GM23338 (cell line): Measurements from ENCODE around the gene LRRC37A2. TPM values are rescaled to one million over a fixed set of nuclear protein-coding genes. Genes with fewer than 3 reads are reported as not detected.
"Not testable (repeated sequence)": the region's sequence is repeated elsewhere in the genome, so short reads cannot be mapped to it uniquely, and the experiment has no call there.

ENCODE experiments used
- ATAC-seq: fragments of 200-7000 bp; cut with Tn5 transposase; 3 replicates; pipeline ENCODE4 v1.9.1; 2020
- DNase-seq: peaks from one replicate; pipeline ENCODE4 v3.0.0-alpha.2; 2015; ENCODE audit warnings: low spot score
- H2AFZ ChIP-seq: fragments of 200-600 bp; sonication (generic); 2 replicates; pipeline ENCODE4 v1.8.0; 2016; ENCODE audit warnings: antibody characterized with exemption, mild to moderate bottlenecking, moderate library complexity
- H3F3A ChIP-seq: fragments of 200-600 bp; sonication (generic); replicated peaks from 2 replicates; pipeline ENCODE4 v1.8.0; 2017; ENCODE audit warnings: antibody characterized with exemption, mixed run types, low read depth
- H3K27ac ChIP-seq: fragments of 200-600 bp; sonication (generic); 2 replicates; pipeline ENCODE4 v1.6.1; 2016; ENCODE audit warnings: low read depth
- H3K27me3 ChIP-seq: fragments of 200-600 bp; sonication (generic); 2 replicates; pipeline ENCODE4 v1.8.0; 2016; ENCODE audit warnings: mild to moderate bottlenecking, mixed run types, moderate library complexity; ENCODE audit not compliant: insufficient read depth
- H3K36me3 ChIP-seq: fragments of 200-600 bp; sonication (generic); 2 replicates; pipeline ENCODE4 v1.8.0; 2016; ENCODE audit warnings: mild to moderate bottlenecking; ENCODE audit not compliant: insufficient read depth
- H3K4me1 ChIP-seq: fragments of 200-600 bp; sonication (generic); 2 replicates; pipeline ENCODE4 v1.8.0; 2016; ENCODE audit warnings: mild to moderate bottlenecking, moderate library complexity; ENCODE audit not compliant: insufficient read depth
- H3K4me2 ChIP-seq: fragments of 200-600 bp; sonication (generic); 2 replicates; pipeline ENCODE4 v1.7.1; 2017; ENCODE audit warnings: mixed run types
- H3K4me3 ChIP-seq: fragments of 200-600 bp; sonication (generic); 2 replicates; pipeline ENCODE4 v1.6.1; 2016; ENCODE audit warnings: mixed run types
- H3K79me2 ChIP-seq: fragments of 200-600 bp; sonication (generic); replicated peaks from 2 replicates; pipeline ENCODE4 v1.8.0; 2017; ENCODE audit warnings: mild to moderate bottlenecking; ENCODE audit not compliant: insufficient read depth
- H3K9me2 ChIP-seq: fragments of 200-600 bp; sonication (generic); 2 replicates; pipeline ENCODE4 v1.8.0; 2017; ENCODE audit not compliant: insufficient read depth
- H4K20me1 ChIP-seq: fragments of 200-600 bp; sonication (generic); replicated peaks from 2 replicates; pipeline ENCODE4 v1.8.0; 2017; ENCODE audit warnings: mild to moderate bottlenecking; ENCODE audit not compliant: insufficient read depth
- H3K27ac Mint-ChIP-seq: 2 replicates; pipeline ENCODE4 v1.8.0; 2020; ENCODE audit warnings: inconsistent platforms, mild to moderate bottlenecking, moderate library complexity, mixed read lengths
- H3K27me3 Mint-ChIP-seq: 3 replicates; pipeline ENCODE4 v1.8.0; 2022; ENCODE audit warnings: low read depth, mild to moderate bottlenecking, moderate library complexity, mixed read lengths, inconsistent platforms; ENCODE audit not compliant: insufficient read depth, poor library complexity
- H3K36me3 Mint-ChIP-seq: 3 replicates; pipeline ENCODE4 v1.8.0; 2021; ENCODE audit warnings: low read depth, mild to moderate bottlenecking, inconsistent platforms, moderate library complexity, mixed read lengths
- H3K4me1 Mint-ChIP-seq: 3 replicates; pipeline ENCODE4 v1.8.0; 2020; ENCODE audit warnings: mild to moderate bottlenecking, inconsistent platforms, mixed read lengths
- H3K4me3 Mint-ChIP-seq: 3 replicates; pipeline ENCODE4 v1.8.0; 2021; ENCODE audit warnings: moderate library complexity, mild to moderate bottlenecking, inconsistent platforms, mixed read lengths
- H3K9me3 Mint-ChIP-seq: 3 replicates; pipeline ENCODE4 v1.8.0; 2020; ENCODE audit warnings: moderate library complexity, mild to moderate bottlenecking, inconsistent platforms, mixed read lengths
- polyA plus RNA-seq: library from polyadenylated mRNA; unstranded; fragments of >200 nt; fragmentation: Nextera tagmentation; extraction: Ambion mirVana; gene quantifications from 2 replicates; pipeline ENCODE4 v1.2.1, GENCODE V29; 2016
- total RNA-seq: library from RNA; depleted of rRNA; stranded (reverse); fragments of >200 nt; shearing (Covaris generic); gene quantifications from 2 replicates; pipeline ENCODE4 v1.2.3, GENCODE V29; 2014

Gene LRRC37A2
- total and polyA plus RNA-seq, 2 experiments from 2014 or later, result 14.6 to 16.1 TPM

DNA sequence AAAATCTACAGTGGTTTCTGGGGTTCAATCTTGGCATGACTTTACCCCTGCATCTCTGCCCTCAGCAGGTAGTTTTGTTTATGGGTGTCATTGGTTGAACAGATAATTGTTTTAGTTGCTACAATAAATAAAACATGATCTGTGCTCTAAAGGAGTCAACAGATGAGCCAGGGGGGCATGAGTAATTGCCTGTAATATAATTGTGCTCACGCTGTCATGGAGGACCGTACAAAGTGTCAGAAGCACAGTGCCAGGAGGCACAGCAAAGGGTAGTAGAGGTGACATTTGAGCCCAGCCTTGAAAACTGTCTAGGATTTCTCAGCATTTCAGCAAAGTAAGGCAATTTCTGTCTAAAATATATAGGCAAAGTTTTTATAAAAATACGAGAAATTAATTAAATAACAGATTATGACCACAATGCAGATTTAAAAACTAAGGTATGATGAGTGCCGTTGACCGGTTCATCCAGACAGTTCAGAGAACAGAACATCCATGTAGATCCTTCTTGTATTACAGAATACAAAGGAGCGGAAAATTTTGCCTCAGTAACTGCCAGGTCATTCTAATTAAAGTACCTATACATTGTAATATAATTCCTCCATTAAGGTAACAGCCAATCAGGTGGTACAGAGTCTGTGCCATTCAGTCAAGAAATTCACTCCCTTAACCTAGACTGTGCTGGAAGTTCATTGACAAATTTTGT, 12.7 kb upstream of the LRRC37A2 start:
- H3K27me3 Mint-ChIP-seq, H3K36me3 Mint-ChIP-seq, H3K4me3 Mint-ChIP-seq, H3K4me1 ChIP-seq, H3K9me2 ChIP-seq, H3K4me2 ChIP-seq, H3K9me3 Mint-ChIP-seq, H3K4me3 ChIP-seq, H3K4me1 Mint-ChIP-seq, H3F3A ChIP-seq, H3K27ac ChIP-seq, H3K27ac Mint-ChIP-seq, H3K27me3 ChIP-seq, H4K20me1 ChIP-seq, ATAC-seq, H2AFZ ChIP-seq, H3K36me3 ChIP-seq, DNase-seq: not testable (repeated sequence)
- H3K79me2 ChIP-seq, result peaks cover 29% of the 10 kb centered on the region

DNA sequence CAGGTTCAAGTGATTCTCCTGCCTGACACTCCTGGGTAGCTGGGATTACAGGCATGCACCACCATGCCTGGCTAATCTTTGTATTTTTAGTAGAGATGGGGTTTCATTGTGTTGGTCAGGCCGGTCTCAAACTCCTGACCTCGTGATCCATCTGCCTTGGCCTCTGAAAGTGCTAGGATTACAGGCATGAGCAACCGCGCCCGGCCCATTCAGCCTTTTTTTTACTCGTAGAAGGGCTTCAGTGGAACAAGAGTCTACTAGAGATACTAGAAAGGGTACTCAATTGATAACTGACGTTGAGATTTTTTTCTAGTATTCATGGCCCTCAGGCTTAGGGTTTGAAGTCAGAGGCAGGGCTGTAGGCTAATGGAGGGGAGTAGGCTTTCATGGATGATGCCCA, 6.4 kb upstream of the LRRC37A2 start:
- H3F3A ChIP-seq, H3K36me3 ChIP-seq, H3K9me3 Mint-ChIP-seq, H3K4me3 ChIP-seq, ATAC-seq, H3K27ac ChIP-seq, H3K4me3 Mint-ChIP-seq, DNase-seq, H3K4me2 ChIP-seq, H4K20me1 ChIP-seq, H3K27me3 Mint-ChIP-seq, H2AFZ ChIP-seq, H3K4me1 Mint-ChIP-seq, H3K27me3 ChIP-seq, H3K27ac Mint-ChIP-seq, H3K4me1 ChIP-seq, H3K36me3 Mint-ChIP-seq, H3K9me2 ChIP-seq: not testable (repeated sequence)
- peaks cover 20% of the 10 kb centered on the region for H3K79me2 ChIP-seq

DNA sequence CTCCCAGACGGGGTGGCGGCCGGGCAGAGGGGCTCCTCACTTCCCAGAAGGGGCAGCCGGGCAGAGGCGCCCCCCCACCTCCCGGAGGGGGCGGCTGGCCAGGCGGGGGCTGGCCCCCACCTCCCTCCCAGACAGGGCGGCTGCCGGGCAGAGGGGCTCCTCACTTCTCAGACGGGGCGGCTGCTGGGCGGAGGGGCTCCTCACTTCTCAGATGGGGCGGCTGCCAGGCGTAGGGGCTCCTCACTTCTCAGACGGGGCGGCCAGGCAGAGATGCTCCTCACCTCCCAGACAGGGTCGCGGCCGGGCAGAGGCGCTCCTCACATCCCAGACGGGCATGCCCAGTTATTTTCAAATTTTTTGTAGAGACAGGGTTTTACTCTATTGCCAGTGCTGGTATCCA, 22.4 kb downstream of the LRRC37A2 start:
- not testable (repeated sequence) for H3K27ac ChIP-seq, H3K4me1 Mint-ChIP-seq, H3K4me3 ChIP-seq, H3K79me2 ChIP-seq, H3K27me3 ChIP-seq, H3K4me3 Mint-ChIP-seq, ATAC-seq, H3K27me3 Mint-ChIP-seq, H4K20me1 ChIP-seq, H3K4me2 ChIP-seq, DNase-seq, H3K9me3 Mint-ChIP-seq, H3K4me1 ChIP-seq, H3K36me3 Mint-ChIP-seq, H3K36me3 ChIP-seq, H3K9me2 ChIP-seq, H3K27ac Mint-ChIP-seq, H2AFZ ChIP-seq, H3F3A ChIP-seq

DNA sequence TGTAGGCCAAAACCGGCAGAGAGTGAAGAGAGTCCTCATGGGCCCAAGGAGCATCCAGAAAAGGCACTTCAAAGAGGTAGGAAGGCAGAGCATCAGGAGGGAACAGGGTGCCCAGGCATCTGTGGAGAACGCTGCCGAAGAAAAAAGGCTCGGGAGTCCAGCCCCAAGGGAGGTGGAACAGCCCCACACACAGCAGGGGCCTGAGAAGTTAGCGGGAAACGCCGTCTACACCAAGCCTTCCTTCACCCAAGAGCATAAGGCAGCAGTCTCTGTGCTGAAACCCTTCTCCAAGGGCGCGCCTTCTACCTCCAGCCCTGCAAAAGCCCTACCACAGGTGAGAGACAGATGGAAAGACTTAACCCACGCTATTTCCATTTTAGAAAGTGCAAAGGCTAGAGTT, 36.3 kb downstream of the LRRC37A2 start:
- not testable (repeated sequence) for DNase-seq, H3K4me1 Mint-ChIP-seq, H3K9me3 Mint-ChIP-seq, H3K4me1 ChIP-seq, H3K27ac Mint-ChIP-seq, H3K27me3 Mint-ChIP-seq, ATAC-seq, H3F3A ChIP-seq, H3K79me2 ChIP-seq, H3K4me3 Mint-ChIP-seq, H3K27ac ChIP-seq, H4K20me1 ChIP-seq, H3K9me2 ChIP-seq, H2AFZ ChIP-seq, H3K36me3 ChIP-seq, H3K4me3 ChIP-seq, H3K36me3 Mint-ChIP-seq, H3K4me2 ChIP-seq, H3K27me3 ChIP-seq

DNA sequence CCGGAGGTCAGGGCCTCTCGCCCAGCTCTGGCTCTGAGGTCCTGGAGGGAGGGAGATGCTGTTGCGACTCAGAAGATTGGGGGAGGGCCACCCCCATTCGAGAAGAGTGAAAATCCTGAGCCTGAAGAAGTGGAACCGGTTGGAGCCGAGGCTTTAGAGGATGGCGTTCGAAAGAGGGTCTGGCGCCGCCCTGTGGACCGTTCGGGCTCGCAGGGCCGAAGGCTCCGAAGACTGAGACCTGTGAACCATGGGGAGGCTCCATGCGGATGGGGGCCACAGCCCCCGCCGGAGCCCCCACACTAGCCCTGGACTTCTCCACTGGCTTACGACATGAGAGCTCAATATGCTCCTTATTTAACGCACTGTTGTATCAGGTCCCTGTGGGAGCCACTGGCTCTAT, 46.9 kb downstream of the LRRC37A2 start:
- not testable (repeated sequence) for H3K27me3 ChIP-seq, H3K4me1 ChIP-seq, H3K27me3 Mint-ChIP-seq, H4K20me1 ChIP-seq, H3K27ac Mint-ChIP-seq, H3K36me3 ChIP-seq, H3K4me1 Mint-ChIP-seq, H3K9me2 ChIP-seq, H3K79me2 ChIP-seq, DNase-seq, H3K9me3 Mint-ChIP-seq, H3K4me3 Mint-ChIP-seq, H3F3A ChIP-seq, H3K4me3 ChIP-seq, H2AFZ ChIP-seq, H3K4me2 ChIP-seq, H3K36me3 Mint-ChIP-seq, H3K27ac ChIP-seq
- ATAC-seq, result peak; percentile 88

DNA sequence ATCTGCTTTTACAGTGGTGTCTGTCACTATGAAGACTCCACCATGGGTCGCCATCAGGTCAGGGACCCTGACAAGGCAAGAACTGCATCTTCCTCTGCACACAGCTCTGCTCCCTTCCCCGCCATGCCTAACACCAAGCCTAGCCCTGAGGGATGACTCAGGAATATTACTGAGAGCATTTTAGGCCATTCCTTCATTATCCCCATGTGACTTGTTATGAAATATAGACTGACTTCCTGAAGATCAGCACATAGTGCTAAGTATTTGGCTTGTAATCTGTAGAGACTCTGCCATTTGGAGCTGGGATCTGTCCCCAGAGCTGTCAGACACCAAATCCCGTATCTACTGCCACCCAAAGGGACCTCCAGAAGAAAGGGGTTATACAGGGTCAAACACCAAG, 47.8 kb downstream of the LRRC37A2 start:
- H3K36me3 Mint-ChIP-seq, H3K4me1 ChIP-seq, H2AFZ ChIP-seq, H3K4me2 ChIP-seq, H3K4me3 Mint-ChIP-seq, H3K4me1 Mint-ChIP-seq, H3K27me3 Mint-ChIP-seq, H3K79me2 ChIP-seq, H3K36me3 ChIP-seq, DNase-seq, H3K27ac Mint-ChIP-seq, H3K9me3 Mint-ChIP-seq, H3K27me3 ChIP-seq, H3K27ac ChIP-seq, H4K20me1 ChIP-seq, H3F3A ChIP-seq, H3K9me2 ChIP-seq, H3K4me3 ChIP-seq: not testable (repeated sequence)
- peak; percentile 12 for ATAC-seq

DNA sequence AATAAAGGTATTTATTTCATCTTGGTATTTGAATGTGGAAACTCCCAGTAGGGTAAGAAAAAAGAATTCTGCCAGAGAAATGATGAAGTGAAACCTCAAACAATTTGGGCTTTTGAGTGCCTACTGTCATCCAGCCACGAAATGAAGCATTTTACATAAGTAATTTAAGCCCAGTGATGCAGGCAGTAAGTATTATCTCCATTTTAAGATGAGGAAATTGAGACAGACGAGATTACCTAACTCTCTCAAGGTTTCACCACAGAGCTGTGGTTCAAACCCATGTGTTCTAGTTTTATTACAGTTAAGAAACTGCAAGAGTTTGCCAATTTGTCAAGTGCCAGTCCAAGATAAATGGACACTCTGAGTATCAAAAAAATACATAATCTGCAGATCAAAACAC, 54.0 kb downstream of the LRRC37A2 start:
- not testable (repeated sequence) for H3K27me3 Mint-ChIP-seq, H3K4me3 Mint-ChIP-seq, H3K79me2 ChIP-seq, H3K27me3 ChIP-seq, H4K20me1 ChIP-seq, H3F3A ChIP-seq, H3K36me3 Mint-ChIP-seq, H3K27ac Mint-ChIP-seq, H2AFZ ChIP-seq, H3K4me3 ChIP-seq, H3K4me1 Mint-ChIP-seq, ATAC-seq, H3K27ac ChIP-seq, H3K36me3 ChIP-seq, H3K9me2 ChIP-seq, DNase-seq, H3K9me3 Mint-ChIP-seq, H3K4me2 ChIP-seq, H3K4me1 ChIP-seq
